NCI-H526 (cell line): Measurements from ENCODE around the gene KIAA1549.
"Not testable (repeated sequence)": the region's sequence is repeated elsewhere in the genome, so short reads cannot be mapped to it uniquely, and the experiment has no call there.

Source experiments
- DNase-seq, 2 experiments: peaks; one replicate each; lab custom pipeline; 2025; lab: John Stamatoyannopoulos, UW

Gene KIAA1549

GRCh38 chr7:138944592-138944991, 36.6 kb downstream of the KIAA1549 start:
- DNase-seq = no peak

- no peak for DNase-seq
Measured at GRCh38 chr7:138943061-138943460, 38.1 kb downstream of the KIAA1549 start.

DNA sequence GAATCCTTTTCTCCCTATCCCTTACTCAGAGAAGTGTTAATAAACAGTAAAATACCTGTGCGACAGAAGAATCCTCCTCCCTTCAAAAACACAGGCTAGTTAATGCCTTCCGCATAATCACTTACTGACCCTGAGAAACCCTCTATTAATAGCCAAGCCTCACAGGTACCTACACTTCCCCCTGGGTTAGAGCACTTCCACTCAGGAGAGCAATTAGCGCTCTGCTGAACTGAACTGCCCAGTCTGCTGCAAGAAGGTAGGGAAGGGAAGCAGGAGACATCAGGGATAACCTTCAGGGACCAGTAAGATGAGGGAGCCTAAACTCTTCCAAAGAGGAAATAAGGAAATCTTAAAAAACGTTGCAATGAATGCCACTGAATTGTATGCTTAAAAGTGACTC, 39.6 kb downstream of the KIAA1549 start:
- no peak for DNase-seq

DNA sequence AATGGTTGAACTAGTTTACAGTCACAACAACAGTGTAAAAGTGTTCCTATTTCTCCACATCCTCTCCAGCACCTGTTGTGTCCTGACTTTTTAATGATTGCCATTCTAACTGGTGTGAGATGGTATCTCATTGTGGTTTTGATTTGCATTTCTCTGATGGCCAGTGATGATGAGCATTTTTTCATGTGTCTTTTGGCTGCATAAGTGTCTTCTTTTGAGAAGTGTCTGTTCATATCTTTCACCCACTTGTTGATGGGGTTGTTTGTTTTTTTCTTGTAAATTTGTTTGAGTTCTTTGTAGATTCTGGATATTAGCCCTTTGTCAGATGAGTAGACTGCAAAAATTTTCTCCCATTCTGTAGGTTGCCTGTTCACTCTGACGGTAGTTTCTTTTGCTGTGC, 40.6 kb downstream of the KIAA1549 start:
- not testable (repeated sequence) for DNase-seq

DNA sequence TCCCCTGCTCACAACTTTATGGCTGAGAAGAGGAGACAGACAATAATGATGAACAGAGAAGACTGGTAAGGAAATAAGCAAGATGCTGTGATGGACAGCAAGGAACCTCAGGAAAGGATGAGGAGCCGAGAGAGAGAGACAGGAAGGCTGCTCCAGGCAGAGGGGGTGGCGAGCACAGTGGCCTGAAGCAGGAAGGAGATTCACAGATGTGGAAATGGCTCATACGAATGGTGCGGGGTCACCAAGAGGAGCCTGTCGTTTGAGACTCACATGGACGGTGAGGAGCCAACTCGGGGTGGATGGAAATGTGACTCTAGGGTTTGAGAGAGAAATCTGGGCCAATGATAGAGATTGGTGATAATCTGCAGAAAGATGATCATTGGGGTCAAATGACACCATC, 43.7 kb downstream of the KIAA1549 start:
- DNase-seq = no peak

DNA sequence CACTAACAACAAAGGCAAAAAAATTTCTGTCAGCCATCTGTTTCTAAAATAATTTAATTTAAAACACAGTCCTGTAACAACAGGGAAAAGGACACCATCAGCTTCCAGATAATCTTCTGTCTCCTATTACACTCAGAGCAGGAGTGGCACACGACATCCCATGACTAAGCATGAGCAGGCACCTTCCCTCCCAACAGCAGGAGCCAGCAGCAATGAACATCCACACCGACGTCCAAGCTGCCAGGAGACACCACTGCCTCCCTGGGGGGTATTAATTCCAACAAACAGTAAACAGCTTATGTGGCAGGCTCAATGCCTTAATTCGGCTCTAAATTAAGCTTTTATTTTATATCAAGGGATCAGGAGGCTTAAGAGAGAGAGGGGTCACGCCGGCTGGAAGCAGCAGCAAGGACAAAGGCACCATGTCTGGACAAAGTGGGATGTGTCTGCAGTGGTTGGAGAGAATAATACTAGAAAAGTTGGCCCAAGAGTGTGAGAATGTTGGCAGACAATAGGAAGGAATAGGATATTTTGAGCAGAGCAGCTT, 45.7 kb downstream of the KIAA1549 start:
- peak in 1 of 2 experiments; percentile 29 for DNase-seq

DNA sequence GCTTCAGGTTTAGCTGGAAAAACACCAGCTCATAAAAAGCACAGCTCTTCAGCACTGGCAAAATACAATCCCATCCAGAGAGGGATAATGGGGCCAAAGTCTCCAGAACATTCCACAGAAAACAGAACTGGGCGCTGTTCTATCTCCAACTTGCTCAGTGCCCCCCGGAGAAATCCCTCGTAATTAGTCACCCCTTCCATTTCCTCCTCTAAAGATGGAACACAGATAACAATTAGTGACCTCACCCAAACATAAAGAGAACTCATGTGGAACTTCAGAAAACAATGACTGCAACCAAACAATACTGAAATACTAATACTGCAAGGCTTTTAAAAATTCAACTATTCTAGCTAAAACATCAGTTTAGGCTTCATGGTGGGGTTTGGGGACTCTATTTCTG, 46.3 kb downstream of the KIAA1549 start:
- no peak for DNase-seq

DNA sequence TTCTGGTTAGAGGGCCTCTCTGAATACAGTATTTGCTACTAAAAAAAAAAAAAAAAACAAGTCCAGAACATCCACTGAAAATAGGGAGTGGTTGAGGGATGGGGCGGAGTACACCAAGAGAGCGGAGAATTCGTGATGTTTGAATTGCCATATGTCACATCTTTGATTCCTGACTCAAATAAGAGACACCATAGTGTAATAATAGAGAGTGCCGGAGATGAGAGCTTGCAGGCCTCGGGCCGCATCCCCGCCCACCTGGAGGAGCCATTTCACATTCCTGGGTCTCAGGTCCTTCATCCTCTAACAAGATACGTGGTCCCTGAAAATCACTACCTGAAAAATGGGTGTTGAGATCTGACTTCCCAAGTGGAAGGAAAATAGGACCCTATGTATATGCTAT, 46.8 kb downstream of the KIAA1549 start:
- no peak for DNase-seq

DNA sequence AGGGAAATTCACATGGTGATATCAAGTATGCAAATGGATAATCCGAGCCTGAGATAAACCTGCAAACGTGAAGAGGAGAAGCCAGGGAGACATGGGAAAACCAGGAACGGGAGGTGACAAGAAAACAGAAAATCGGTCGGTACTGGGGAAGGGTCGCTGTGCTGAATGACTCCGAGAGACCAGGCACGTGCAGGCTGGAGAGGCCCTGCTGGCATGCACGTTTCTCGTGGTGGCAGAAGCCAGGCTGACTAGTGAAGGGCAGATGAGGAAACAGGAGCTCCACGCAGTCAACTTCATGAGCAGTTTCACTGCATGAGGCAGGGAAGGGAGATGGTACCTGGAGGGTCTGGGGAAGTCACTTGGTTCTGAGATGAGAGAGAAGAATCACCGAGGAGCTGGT, 48.3 kb downstream of the KIAA1549 start:
- DNase-seq = peak in 1 of 2 experiments; percentile 55

- no peak for DNase-seq
Measured at GRCh38 chr7:138932427-138932826, 48.8 kb downstream of the KIAA1549 start.

DNA sequence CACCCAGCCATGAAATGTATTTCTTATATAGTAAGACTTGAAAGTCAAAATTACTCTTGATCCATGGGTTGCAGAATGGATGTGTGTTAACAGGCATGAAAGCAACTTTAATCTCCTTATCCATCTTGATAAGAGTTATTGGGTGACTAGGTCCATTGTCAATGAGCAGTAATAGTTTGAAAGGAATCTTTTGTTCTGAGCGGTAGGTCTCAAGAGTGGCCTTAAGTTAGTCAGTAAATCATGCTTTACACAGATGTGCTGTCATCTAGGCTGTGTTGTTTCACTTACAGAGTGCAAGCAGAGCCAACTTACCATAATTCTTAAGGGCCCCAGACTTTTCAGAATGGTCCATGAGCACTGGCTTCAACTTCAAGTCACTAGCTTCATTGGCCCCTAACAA, 51.2 kb downstream of the KIAA1549 start:
- DNase-seq = no peak

- DNase-seq = no peak
Measured at GRCh38 chr7:138926241-138926612, 55.0 kb downstream of the KIAA1549 start.

- no peak for DNase-seq
Measured at GRCh38 chr7:138924501-138925225, 56.5 kb downstream of the KIAA1549 start.

GRCh38 chr7:138921277-138921676, 59.9 kb downstream of the KIAA1549 start:
- DNase-seq = no peak

DNA sequence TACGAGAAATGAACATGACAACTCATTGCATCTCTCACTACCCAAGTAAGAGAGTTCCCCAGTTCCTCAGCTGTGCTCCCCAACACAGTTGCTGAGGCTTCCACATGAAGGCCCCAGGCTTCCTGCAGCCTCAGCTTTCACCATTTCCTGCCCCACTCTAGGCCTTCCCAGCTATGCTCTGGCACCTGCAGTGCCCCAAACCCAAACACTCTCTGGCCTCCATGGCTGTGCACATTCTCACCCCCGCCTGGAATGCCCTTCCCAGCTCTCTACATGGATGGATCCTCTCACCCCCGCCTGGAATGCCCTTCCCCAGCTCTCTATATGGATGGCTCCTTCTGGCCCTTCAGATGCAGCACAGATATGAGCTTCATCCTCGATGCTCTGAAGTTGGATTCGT, 61.3 kb downstream of the KIAA1549 start:
- no peak for DNase-seq

- no peak for DNase-seq
Measured at GRCh38 chr7:138919216-138919615, 62.0 kb downstream of the KIAA1549 start.

DNA sequence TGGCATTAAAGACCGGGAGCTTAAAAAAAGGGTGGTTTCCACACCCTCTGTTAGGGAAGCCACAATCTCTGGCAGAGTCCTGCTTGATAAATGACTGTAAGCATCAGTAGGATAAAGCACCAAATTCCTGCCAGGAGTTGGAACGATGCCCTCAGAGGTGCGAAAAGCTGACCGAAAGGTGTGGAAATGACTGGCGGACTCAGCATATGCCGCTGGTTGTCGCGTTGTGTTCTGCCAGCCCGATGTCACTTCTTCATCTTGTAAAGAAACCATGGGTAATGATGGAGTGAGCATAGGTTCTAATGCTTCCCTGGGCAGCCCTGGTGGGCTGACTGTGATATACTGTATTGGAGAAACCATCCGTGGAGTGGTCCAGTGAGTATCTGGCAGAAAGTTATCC, 62.4 kb downstream of the KIAA1549 start:
- DNase-seq = no peak

DNA sequence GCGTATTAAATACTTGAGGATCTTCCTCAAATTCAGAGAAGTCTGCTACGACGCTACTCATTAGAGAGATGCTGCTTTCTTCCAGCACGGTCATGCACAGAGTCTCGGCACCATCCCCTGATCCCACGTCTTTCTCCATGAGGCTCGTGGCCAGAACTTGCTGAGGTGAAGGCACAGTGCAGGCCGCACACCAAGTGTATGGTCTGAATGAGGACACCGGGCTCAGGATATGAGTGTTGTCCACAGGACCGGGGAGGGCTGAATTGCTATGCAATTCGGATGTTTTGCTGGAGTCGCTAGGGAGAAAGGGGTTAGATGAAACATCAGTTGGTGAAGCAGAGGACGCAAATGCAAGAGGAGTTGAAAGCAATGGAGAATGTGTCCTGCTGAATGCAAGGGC, 63.0 kb downstream of the KIAA1549 start:
- no peak for DNase-seq

- DNase-seq = no peak
Measured at GRCh38 chr7:138917771-138918170, 63.4 kb downstream of the KIAA1549 start.

DNA sequence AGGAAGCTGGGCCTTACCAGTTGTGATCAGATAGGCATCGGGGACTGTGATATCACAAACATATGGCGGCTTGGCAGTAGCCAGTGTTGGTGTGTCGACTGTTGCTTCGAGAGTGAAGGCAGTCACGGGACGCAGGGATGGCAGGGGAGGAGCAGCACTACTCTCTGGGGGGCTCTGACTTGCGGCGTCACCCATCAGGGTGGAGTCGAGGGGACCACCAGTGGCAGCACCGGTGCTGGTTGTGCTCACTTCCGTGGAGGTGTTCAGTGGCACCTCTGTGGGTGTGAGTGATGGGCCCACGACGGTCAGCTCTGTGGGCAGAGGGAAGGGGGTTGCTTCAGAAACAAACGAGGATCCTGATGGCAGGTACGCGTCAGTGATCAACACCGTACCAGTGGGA, 64.5 kb downstream of the KIAA1549 start:
- DNase-seq = no peak

DNA sequence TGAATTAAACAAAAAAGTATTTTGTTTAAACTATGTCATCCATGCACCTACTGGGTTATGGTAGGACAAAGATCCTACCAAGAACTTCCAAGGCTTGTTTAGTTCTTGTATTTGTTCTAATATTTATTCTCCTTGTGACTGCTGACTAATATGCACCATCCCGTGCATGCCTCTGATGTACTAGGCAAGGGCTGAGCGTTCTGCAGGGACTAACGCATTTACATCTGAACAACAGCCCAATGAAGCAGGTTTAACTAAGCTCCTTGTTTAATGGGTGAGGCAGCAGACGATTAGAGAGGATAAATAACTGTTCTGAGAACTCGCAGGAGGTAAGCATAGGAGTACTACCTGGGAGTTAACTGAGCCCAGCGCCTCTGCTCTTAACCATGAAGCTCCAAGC, 64.9 kb downstream of the KIAA1549 start:
- DNase-seq = no peak

DNA sequence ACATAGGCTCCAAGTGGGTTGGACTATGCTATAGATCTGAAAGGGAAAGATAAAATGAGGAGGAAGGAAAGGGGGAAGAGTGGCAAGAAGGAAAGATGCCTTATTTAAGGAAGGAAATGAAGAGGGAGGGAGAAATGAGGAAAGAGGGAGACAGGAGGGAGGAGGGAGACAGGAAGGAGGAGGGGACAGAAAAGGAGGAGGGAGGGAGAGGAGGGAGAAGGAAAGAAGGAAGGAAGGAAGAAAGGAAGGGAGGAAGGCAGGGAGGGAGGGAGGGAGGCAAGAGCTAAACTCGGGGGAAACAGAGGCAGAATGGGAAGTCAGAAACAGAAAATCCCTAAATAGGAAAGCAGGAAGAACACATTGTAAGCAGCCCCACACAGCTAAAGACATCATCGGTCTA, 67.4 kb downstream of the KIAA1549 start:
- no peak for DNase-seq

DNA sequence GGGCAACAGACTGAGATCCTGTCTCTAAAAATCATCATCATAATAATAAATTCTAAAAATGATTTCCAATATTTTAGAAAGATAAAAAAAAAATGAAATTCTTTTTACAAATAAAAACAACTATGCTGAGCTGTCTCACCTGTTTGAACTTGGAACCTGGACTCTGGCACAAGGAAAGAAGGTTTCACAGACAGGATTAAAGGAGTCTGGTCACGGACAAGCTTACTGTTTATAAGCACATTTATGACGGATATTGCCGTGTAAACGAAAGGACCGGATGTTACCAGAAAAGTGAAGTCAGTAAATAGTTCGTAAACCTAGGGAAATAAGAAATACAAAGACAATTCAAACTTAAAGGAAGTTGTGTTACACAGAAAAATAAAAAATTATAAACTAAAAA, 70.2 kb downstream of the KIAA1549 start:
- DNase-seq = no peak

- no peak for DNase-seq
Measured at GRCh38 chr7:138907850-138908249, 73.3 kb downstream of the KIAA1549 start.
